Loucy (cell line): ENCODE data around the gene GUCD1.
"Not testable (repeated sequence)": the region's sequence is repeated elsewhere in the genome, so short reads cannot be mapped to it uniquely, and the experiment has no call there.

Experiments used
- CTCF ChIP-seq: fragments of 200-600 bp; sonication (generic); conservative IDR thresholded peaks from 2 replicates; pipeline ENCODE4 v1.5.1; 2014; ENCODE audit warnings: mild to moderate bottlenecking, antibody characterized with exemption, low read length
- EZH2phosphoT487 ChIP-seq: fragments of 200-600 bp; IDR thresholded peaks from 2 replicates; pipeline ENCODE4 v1.6.1; 2018; ENCODE audit warnings: antibody characterized with exemption, mild to moderate bottlenecking, moderate library complexity, borderline replicate concordance

- not testable (repeated sequence) for TF ChIP-seq EZH2phosphoT487, CTCF
These were observed 47.3 kb upstream of the GUCD1 start for GRCh38 chr22:24602105-24602749.
